CD4-positive, alpha-beta T cell treated with Interleukin-2 at 100 ng/mL for 4 hours (primary cell): ENCODE results near the gene RRP12.

ENCODE experiments used
- DNase-seq: peaks from one replicate; pipeline ENCODE4 v3.0.0-alpha.2; 2020; ENCODE audit warnings: low spot score

The RRP12 gene

DNA sequence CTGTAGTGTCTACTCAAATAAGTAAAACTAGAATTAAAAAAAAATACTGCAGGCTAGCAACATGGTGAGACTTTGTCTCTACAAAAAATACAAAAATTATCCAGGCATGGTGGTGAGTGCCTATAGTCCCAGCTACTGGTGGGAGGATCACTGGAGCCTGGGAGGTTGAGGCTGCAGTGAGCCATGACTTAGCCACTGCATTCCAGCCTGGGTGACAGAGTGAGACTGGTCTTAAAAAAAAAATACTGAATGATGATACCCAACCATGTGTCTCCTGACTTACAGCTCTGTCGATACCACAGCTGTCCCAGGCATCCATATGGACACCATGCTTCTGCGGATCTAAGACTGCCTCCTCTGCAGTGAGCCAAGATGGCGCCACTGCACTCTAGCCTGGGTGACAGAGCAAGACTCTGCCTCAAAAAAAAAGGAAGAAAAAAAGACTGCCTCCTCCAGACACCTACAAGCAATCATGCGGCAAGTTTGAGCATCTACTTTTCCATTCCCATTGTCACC, 90.0 kb downstream of the RRP12 start:
- no peak for DNase-seq

DNA sequence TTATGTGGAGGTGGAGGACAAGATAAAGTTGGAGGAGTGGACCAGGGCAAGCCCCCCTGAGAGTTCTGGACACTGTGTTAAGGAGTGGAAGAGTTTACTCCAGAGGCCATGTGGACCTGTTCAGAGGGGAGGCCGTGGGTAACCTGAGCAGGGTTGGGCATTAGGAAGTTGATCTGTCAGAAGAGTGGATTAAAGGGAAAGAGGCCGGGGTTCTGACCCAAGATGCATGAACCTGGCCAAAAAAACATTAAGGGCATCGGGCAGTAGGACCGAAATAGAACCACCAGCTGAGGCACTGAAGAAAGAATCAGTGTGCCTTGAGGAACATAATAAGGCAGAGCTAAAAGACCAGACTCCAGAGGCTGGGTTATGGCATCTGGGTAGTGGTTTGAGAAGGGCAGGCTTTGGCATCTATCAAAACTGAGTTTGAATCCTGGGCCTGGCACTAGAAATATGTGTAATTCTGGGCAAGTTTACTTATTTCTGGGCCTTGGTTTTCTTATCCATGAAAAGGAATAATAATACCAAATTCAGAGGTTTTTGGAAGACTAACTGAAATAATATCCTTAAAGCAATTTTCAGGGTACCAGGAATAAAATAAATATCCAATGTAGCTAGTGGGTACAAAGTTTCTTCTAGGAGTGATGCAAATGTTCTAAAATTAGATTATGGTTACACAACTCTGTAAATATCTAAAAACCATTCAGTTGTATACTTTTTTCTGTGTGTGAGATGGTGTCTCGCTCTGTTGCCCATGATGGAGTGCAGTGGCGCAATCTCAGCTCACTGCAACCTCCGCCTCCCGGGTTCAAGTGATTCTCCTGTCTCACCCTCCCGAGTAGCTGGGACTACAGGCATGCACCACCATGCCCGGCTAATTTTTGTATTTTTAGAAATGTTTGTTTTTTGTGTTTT, 93.0 kb downstream of the RRP12 start:
- DNase-seq: no peak

DNA sequence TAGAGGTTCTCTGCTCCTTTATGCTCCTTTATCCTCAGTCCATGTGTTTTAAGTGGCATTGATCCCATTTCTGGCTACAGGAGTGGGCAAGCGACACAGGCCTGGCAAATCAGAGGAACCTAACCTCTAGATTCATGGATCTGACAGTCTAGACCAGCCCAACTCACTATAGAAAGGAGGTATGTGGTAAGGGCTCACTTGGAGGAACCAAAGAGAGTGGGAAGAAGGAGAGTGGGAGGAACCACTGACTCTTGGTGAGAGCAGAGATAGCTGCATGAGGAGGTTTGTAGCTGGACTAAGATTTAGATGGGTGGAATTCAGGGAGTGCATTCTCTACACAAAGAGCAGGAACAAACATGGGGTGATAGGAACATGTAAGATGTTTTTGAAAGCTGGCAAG, 93.7 kb downstream of the RRP12 start:
- no peak for DNase-seq
